Mesothelial cell of epicardium (in vitro differentiated cells): ENCODE results near the gene GLP1R. TPM values are rescaled to one million over a fixed set of nuclear protein-coding genes. Genes with fewer than 3 reads are reported as not detected.

Source experiments
- DNase-seq, 2 experiments: peaks; one replicate each; pipeline ENCODE4 v3.0.0; 2021; ENCODE audit warnings: low spot score in 2 of 2; ENCODE audit not compliant: unreplicated experiment in 2 of 2
- H3K27ac Mint-ChIP-seq: 2 replicates; pipeline ENCODE4 v1.8.0; 2021; ENCODE audit warnings: mixed read lengths
- H3K27me3 Mint-ChIP-seq: 2 replicates; pipeline ENCODE4 v1.8.0; 2021; ENCODE audit warnings: low read depth, mixed read lengths
- H3K36me3 Mint-ChIP-seq: 2 replicates; pipeline ENCODE4 v1.8.0; 2021; ENCODE audit warnings: mixed read lengths
- H3K4me1 Mint-ChIP-seq: 2 replicates; pipeline ENCODE4 v1.8.0; 2021; ENCODE audit warnings: mixed read lengths
- H3K4me3 Mint-ChIP-seq: 2 replicates; pipeline ENCODE4 v1.8.0; 2021; ENCODE audit warnings: mild to moderate bottlenecking, moderate library complexity, mixed read lengths
- H3K9me3 Mint-ChIP-seq: 2 replicates; pipeline ENCODE4 v1.8.0; 2021; ENCODE audit warnings: mixed read lengths
- CTCF ChIP-seq: fragments of 200-600 bp; sonication (generic); IDR thresholded peaks from one replicate; pipeline ENCODE4 v1.5.0; 2021; ENCODE audit warnings: antibody characterized with exemption; ENCODE audit not compliant: unreplicated experiment
- total RNA-seq: library from RNA; stranded (reverse); gene quantifications from 3 replicates; pipeline ENCODE4 v1.2.1, GENCODE V29; 2021

Gene GLP1R
- total RNA-seq, 1 donor from 2014 or later, result not detected

GRCh38 chr6:39056681-39057080 lies 8.1 kb downstream of the GLP1R start:
- H3K27ac Mint-ChIP-seq, result no peak overlapping the region
- H3K4me1 Mint-ChIP-seq, result no peaks in the 10 kb centered on the region

GRCh38 chr6:39057251-39058155 lies 8.9 kb downstream of the GLP1R start:
- Mint-ChIP-seq H3K27ac (no peak overlapping the region), H3K4me1 (no peaks in the 10 kb centered on the region), H3K27me3 (peaks cover 66% of the 10 kb centered on the region), H3K9me3 (no peaks in the 10 kb centered on the region), H3K36me3 (no peaks in the 10 kb centered on the region), H3K4me3 (no peak overlapping the region)
- TF ChIP-seq CTCF, result no peak
- DNase-seq, result no peak

More at GRCh38 chr6:39056681-39057080, 8.1 kb downstream of the GLP1R start:
- H3K27me3 Mint-ChIP-seq, result peaks cover 69% of the 10 kb centered on the region
- no peak for DNase-seq
- no peaks in the 10 kb centered on the region for H3K9me3 Mint-ChIP-seq
- TF ChIP-seq CTCF, result no peak
- no peaks in the 10 kb centered on the region for H3K36me3 Mint-ChIP-seq
- H3K4me3 Mint-ChIP-seq, result no peak overlapping the region

- Mint-ChIP-seq H3K9me3 (no peaks in the 10 kb centered on the region), H3K27me3 (peaks cover 64% of the 10 kb centered on the region), H3K27ac (no peak overlapping the region), H3K4me3 (no peak overlapping the region), H3K36me3 (no peaks in the 10 kb centered on the region), H3K4me1 (peaks cover 6% of the 10 kb centered on the region)
- TF ChIP-seq CTCF, result no peak
- DNase-seq, result no peak
Observed at GRCh38 chr6:39058471-39059147, 10.0 kb downstream of the GLP1R start.

GRCh38 chr6:39059496-39060310 lies 11.1 kb downstream of the GLP1R start:
- no peak overlapping the region for H3K27ac Mint-ChIP-seq
- no peaks in the 10 kb centered on the region for H3K9me3 Mint-ChIP-seq
- TF ChIP-seq CTCF, result no peak
- H3K36me3 Mint-ChIP-seq, result no peaks in the 10 kb centered on the region
- peaks cover 57% of the 10 kb centered on the region for H3K27me3 Mint-ChIP-seq
- H3K4me1 Mint-ChIP-seq, result peaks cover 6% of the 10 kb centered on the region
- H3K4me3 Mint-ChIP-seq, result no peak overlapping the region
- DNase-seq, result no peak

- Mint-ChIP-seq H3K36me3 (no peaks in the 10 kb centered on the region), H3K27ac (no peak overlapping the region), H3K4me1 (peaks cover 6% of the 10 kb centered on the region), H3K9me3 (no peaks in the 10 kb centered on the region), H3K4me3 (no peak overlapping the region), H3K27me3 (peaks cover 66% of the 10 kb centered on the region)
- TF ChIP-seq CTCF, result no peak
- DNase-seq, result no peak
Observed at GRCh38 chr6:39060467-39061160, 12.0 kb downstream of the GLP1R start.
